ENCODE results near the gene RTN4RL1. TPM values are rescaled to one million over a fixed set of nuclear protein-coding genes. Genes with fewer than 3 reads are reported as not detected.
A peak's percentile ranks its signal among the peaks of the same experiment; 100 is the strongest.

RTN4RL1 gene
- total and polyA plus RNA-seq, 4 donors: 0.65 to 7.3 (median 2.4) TPM

DNA sequence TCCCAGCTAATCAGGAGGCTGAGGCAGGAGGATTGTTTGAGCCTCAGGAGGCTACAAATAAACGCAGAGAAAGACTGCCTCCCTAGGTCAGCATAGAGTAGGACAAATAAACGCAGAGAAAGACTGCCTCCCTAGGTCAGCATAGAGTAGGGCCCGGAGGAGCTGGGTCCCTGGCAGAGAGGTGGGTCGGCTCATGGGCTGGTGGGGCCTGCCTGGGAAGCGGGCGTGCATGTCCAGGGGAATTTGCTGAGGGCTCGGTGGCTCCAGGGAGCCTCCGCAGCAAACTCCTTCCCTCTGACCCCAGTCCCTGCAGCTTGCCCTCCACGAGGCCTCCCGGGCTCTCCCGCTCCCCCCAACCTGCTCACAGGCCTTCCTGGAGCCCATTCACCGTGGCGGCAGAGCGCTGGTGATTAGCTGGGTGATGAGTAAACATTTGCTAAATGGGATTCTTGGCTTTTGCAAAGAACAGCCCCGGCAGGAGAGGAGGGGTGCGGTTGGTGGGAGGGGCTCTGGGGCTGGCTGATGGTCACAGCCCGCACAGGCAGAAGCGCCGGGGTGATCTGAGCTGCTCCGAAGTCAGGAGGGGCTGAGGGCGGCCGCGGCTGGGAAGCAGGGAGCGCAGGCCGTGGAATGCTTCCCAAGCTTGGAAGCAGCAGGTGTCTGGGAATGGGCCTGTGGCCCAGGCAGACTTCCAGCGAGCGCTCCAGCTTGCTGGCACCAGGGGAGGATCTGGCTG is 93.1 kb downstream of the RTN4RL1 start:
- Histone ChIP-seq H3K4me3 (no peak overlapping the region), H3K4me1 (ENCODE audit: control insufficient read depth in 5 of 5, insufficient read depth in 5 of 5, low read length in 5 of 5) (peaks cover 0 to 21% (median 5%) of the 10 kb centered on the region in 5 donors), H3K9me3 (ENCODE audit: control insufficient read depth in 4 of 4, insufficient read depth in 3 of 4, low read length in 3 of 4) (no peaks in the 10 kb centered on the region), H3K9ac (ENCODE audit: insufficient read depth in 1 of 2, low read length in 2 of 2) (no peak overlapping the region), H3K27ac (ENCODE audit: low read depth in 1 of 2, low read length in 1 of 2) (no peak overlapping the region), H3K27me3 (ENCODE audit: control insufficient read depth in 3 of 3, insufficient read depth in 3 of 3, low read length in 2 of 3) (no peaks in the 10 kb centered on the region), H3K36me3 (ENCODE audit: control insufficient read depth in 4 of 4, insufficient read depth in 4 of 4, low read length in 4 of 4) (no peaks in the 10 kb centered on the region)
- no peak for TF ChIP-seq CTCF (IDR thresholded peaks at IDR 0.05; ENCODE audit: control extremely low read depth, extremely low read depth)
- ATAC-seq (ENCODE audit: insufficient read depth, low FRiP score) (peak; percentile 9), DNase-seq (peak; percentile 59 to 69 (median 69))
- WGBS, 2 donors: 44 to 74% methylated on average over 25 to 27 of the region's 27 CpGs

GRCh38 chr17:1930337-1930645 is 94.8 kb downstream of the RTN4RL1 start:
- no peaks in the 10 kb centered on the region for H3K9me3 ChIP-seq (ENCODE audit: control insufficient read depth in 4 of 4, insufficient read depth in 3 of 4, low read length in 3 of 4)
- no peak overlapping the region for H3K9ac ChIP-seq (ENCODE audit: insufficient read depth in 1 of 2, low read length in 2 of 2)
- ATAC-seq (ENCODE audit: insufficient read depth, low FRiP score) (no peak), DNase-seq (peak in 2 of 3 donors; percentile 38 to 48)
- no peak for TF ChIP-seq CTCF (IDR thresholded peaks at IDR 0.05; ENCODE audit: control extremely low read depth, extremely low read depth)
- H3K36me3 ChIP-seq (ENCODE audit: control insufficient read depth in 4 of 4, insufficient read depth in 4 of 4, low read length in 4 of 4): no peaks in the 10 kb centered on the region
- H3K4me3 ChIP-seq: no peak overlapping the region
- H3K27me3 ChIP-seq (ENCODE audit: control insufficient read depth in 3 of 3, insufficient read depth in 3 of 3, low read length in 2 of 3): no peaks in the 10 kb centered on the region
- no peak overlapping the region for H3K27ac ChIP-seq (ENCODE audit: low read depth in 1 of 2, low read length in 1 of 2)
- WGBS, 2 donors: 47 to 63% methylated on average over 8 of the region's 8 CpGs
- H3K4me1 ChIP-seq (ENCODE audit: control insufficient read depth in 5 of 5, insufficient read depth in 5 of 5, low read length in 5 of 5): peaks cover 0 to 21% (median 5%) of the 10 kb centered on the region in 5 donors

- no peak for ATAC-seq (ENCODE audit: insufficient read depth, low FRiP score)
- WGBS, 2 donors: 66 to 77% methylated on average over 12 of the region's 12 CpGs
- no peak for TF ChIP-seq CTCF (IDR thresholded peaks at IDR 0.05; ENCODE audit: control extremely low read depth, extremely low read depth)
- Histone ChIP-seq H3K9ac (ENCODE audit: insufficient read depth in 1 of 2, low read length in 2 of 2) (no peak overlapping the region), H3K4me1 (ENCODE audit: control insufficient read depth in 5 of 5, insufficient read depth in 5 of 5, low read length in 5 of 5) (peaks cover 0 to 21% (median 5%) of the 10 kb centered on the region in 5 donors), H3K27ac (ENCODE audit: low read depth in 1 of 2, low read length in 1 of 2) (no peak overlapping the region), H3K9me3 (ENCODE audit: control insufficient read depth in 4 of 4, insufficient read depth in 3 of 4, low read length in 3 of 4) (no peaks in the 10 kb centered on the region), H3K36me3 (ENCODE audit: control insufficient read depth in 4 of 4, insufficient read depth in 4 of 4, low read length in 4 of 4) (no peaks in the 10 kb centered on the region), H3K27me3 (ENCODE audit: control insufficient read depth in 3 of 3, insufficient read depth in 3 of 3, low read length in 2 of 3) (no peaks in the 10 kb centered on the region), H3K4me3 (no peak overlapping the region)
- no peak for DNase-seq
Observed at GRCh38 chr17:1928976-1929375, 96.2 kb downstream of the RTN4RL1 start.

DNA sequence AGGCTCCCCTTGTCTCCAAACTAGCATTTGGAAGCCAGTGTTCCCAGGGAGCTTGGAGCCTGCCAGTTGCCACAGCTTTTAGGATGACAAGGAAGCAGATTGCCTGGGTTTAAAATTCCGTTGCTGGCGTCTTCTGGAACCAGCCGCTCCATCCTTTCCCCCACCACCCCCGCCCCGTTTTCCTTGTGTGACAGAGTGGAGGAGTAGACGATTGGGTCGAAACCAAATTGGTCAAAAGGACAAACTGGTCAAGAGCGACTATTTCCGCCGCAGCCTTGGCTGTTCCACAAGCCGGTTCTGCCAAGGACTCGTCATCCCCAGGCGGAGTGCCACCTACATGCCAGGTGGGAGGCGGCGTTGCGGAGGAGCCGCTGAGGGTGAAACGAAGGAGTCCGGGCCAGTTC is 104.2 kb downstream of the RTN4RL1 start:
- H3K9ac ChIP-seq (ENCODE audit: insufficient read depth in 1 of 2, low read length in 2 of 2): no peak overlapping the region
- DNase-seq (no peak), ATAC-seq (ENCODE audit: insufficient read depth, low FRiP score) (no peak)
- H3K4me3 ChIP-seq: no peak overlapping the region
- TF ChIP-seq CTCF (IDR thresholded peaks at IDR 0.05; ENCODE audit: control extremely low read depth, extremely low read depth): no peak
- no peaks in the 10 kb centered on the region for H3K4me1 ChIP-seq (ENCODE audit: control insufficient read depth in 5 of 5, insufficient read depth in 5 of 5, low read length in 5 of 5)
- no peak overlapping the region for H3K27ac ChIP-seq (ENCODE audit: low read depth in 1 of 2, low read length in 1 of 2)
- peaks cover 0 to 16% (median 0%) of the 10 kb centered on the region in 3 donors for H3K27me3 ChIP-seq (ENCODE audit: control insufficient read depth in 3 of 3, insufficient read depth in 3 of 3, low read length in 2 of 3)
- 78 to 95% methylated on average over 19 of the region's 19 CpGs for WGBS, 2 donors
- H3K36me3 ChIP-seq (ENCODE audit: control insufficient read depth in 4 of 4, insufficient read depth in 4 of 4, low read length in 4 of 4): no peaks in the 10 kb centered on the region
- no peaks in the 10 kb centered on the region for H3K9me3 ChIP-seq (ENCODE audit: control insufficient read depth in 4 of 4, insufficient read depth in 3 of 4, low read length in 3 of 4)
